BE2C (cell line): ENCODE measurements around the gene FAM43B.

Experiments used
- DNase-seq: peaks from one replicate; pipeline ENCODE4 v3.0.0-alpha.2; 2020
- H3K27me3 ChIP-seq: fragments of 250-450 bp; sonication (Bioruptor Pico); 2 replicates; pipeline ENCODE4 v1.5.1; 2020; ENCODE audit warnings: mild to moderate bottlenecking
- H3K36me3 ChIP-seq: fragments of 250-450 bp; sonication (Bioruptor Pico); 2 replicates; pipeline ENCODE4 v1.5.1; 2020; ENCODE audit warnings: mild to moderate bottlenecking
- H3K4me1 ChIP-seq: fragments of 250-450 bp; sonication (Bioruptor Pico); 2 replicates; pipeline ENCODE4 v1.5.1; 2020
- H3K4me3 ChIP-seq: 2 replicates; pipeline ENCODE4 v1.5.1; 2011; ENCODE audit warnings: low read depth, low read length
- H3K9me3 ChIP-seq: fragments of 250-450 bp; sonication (Bioruptor Pico); 2 replicates; pipeline ENCODE4 v1.5.1; 2020
- CTCF ChIP-seq: IDR thresholded peaks from 2 replicates; pipeline ENCODE4 v1.5.1; 2012; ENCODE audit warnings: mild to moderate bottlenecking, low read depth, low read length

FAM43B gene

GRCh38 chr1:20530901-20531300 is 21.5 kb upstream of the FAM43B start:
- no peak for TF ChIP-seq CTCF
- no peak for DNase-seq

GRCh38 chr1:20533635-20534034 is 18.7 kb upstream of the FAM43B start:
- no peak overlapping the region for H3K4me3 ChIP-seq
- no peaks in the 10 kb centered on the region for H3K4me1 ChIP-seq
- no peak for DNase-seq
- no peak for TF ChIP-seq CTCF
- H3K36me3 ChIP-seq: no peaks in the 10 kb centered on the region
- H3K9me3 ChIP-seq: no peaks in the 10 kb centered on the region
- H3K27me3 ChIP-seq: no peaks in the 10 kb centered on the region

More at GRCh38 chr1:20530901-20531300, 21.5 kb upstream of the FAM43B start:
- Histone ChIP-seq H3K4me3 (no peak overlapping the region), H3K9me3 (no peaks in the 10 kb centered on the region), H3K4me1 (no peaks in the 10 kb centered on the region), H3K27me3 (no peaks in the 10 kb centered on the region), H3K36me3 (no peaks in the 10 kb centered on the region)

GRCh38 chr1:20534659-20535417 is 17.5 kb upstream of the FAM43B start:
- no peaks in the 10 kb centered on the region for H3K4me1 ChIP-seq
- H3K9me3 ChIP-seq: no peaks in the 10 kb centered on the region
- no peak for DNase-seq
- no peaks in the 10 kb centered on the region for H3K27me3 ChIP-seq
- H3K36me3 ChIP-seq: no peaks in the 10 kb centered on the region
- TF ChIP-seq CTCF: no peak
- no peak overlapping the region for H3K4me3 ChIP-seq

GRCh38 chr1:20538227-20538626 is 14.1 kb upstream of the FAM43B start:
- H3K36me3 ChIP-seq: no peaks in the 10 kb centered on the region
- H3K4me1 ChIP-seq: no peaks in the 10 kb centered on the region
- no peaks in the 10 kb centered on the region for H3K9me3 ChIP-seq
- H3K27me3 ChIP-seq: no peaks in the 10 kb centered on the region
- no peak for TF ChIP-seq CTCF
- no peak overlapping the region for H3K4me3 ChIP-seq
- no peak for DNase-seq

- Histone ChIP-seq H3K4me1 (no peaks in the 10 kb centered on the region), H3K36me3 (no peaks in the 10 kb centered on the region), H3K4me3 (no peak overlapping the region), H3K27me3 (no peaks in the 10 kb centered on the region), H3K9me3 (no peaks in the 10 kb centered on the region)
- DNase-seq: no peak
- TF ChIP-seq CTCF: no peak
Observed at GRCh38 chr1:20538760-20539551, 13.4 kb upstream of the FAM43B start.

GRCh38 chr1:20540281-20540680 is 12.1 kb upstream of the FAM43B start:
- no peaks in the 10 kb centered on the region for H3K9me3 ChIP-seq
- no peak for DNase-seq
- no peaks in the 10 kb centered on the region for H3K27me3 ChIP-seq
- H3K4me3 ChIP-seq: no peak overlapping the region
- TF ChIP-seq CTCF: no peak
- no peaks in the 10 kb centered on the region for H3K36me3 ChIP-seq
- H3K4me1 ChIP-seq: no peaks in the 10 kb centered on the region
